ENCODE data around the gene SIRT3.
A peak's percentile ranks its signal among the peaks of the same experiment; 100 is the strongest.
"Not testable (repeated sequence)": the region's sequence is repeated elsewhere in the genome, so short reads cannot be mapped to it uniquely, and the experiment has no call there.

Gene SIRT3

GRCh38 chr11:238346-238745 lies 2.2 kb upstream of the SIRT3 start:
- DNase-seq = not testable (repeated sequence)

GRCh38 chr11:236774-237767 lies 929 bp upstream of the SIRT3 start, which contains the start of gene PSMD13:
PSMD13 (plus strand) TSS chr11:236976; CDS start chr11:237050, 74 bp downstream.
- DNase-seq = peak; percentile 82

- no peak for DNase-seq
Observed at GRCh38 chr11:235609-235996, 539 bp downstream of the SIRT3 start.

GRCh38 chr11:235180-235579 lies 962 bp downstream of the SIRT3 start:
- no peak for DNase-seq

GRCh38 chr11:232783-233565 lies 3.2 kb downstream of the SIRT3 start:
- DNase-seq = no peak

DNA sequence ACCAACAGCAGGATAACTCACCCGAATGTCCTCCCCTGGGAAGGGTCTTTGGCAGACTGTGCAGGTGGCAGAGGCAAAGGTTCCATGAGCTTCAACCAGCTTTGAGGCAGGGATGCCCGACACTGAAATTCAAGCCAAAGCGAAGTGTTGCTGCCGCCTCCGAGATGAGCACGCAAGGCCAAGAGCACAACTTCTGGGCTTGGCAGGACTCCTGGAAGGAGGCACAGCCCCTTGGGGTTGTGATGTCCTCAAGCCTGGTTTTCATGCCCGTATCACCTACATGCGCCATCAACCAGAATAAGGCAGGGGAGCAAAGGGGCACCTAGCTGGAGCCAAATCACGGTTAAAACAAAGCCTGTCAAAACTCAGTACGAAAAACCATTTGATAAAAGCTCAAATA lies 5.7 kb downstream of the SIRT3 start:
- DNase-seq = no peak

GRCh38 chr11:227824-228379 lies 8.2 kb downstream of the SIRT3 start:
- no peak for DNase-seq

GRCh38 chr11:225734-226453 lies 10.2 kb downstream of the SIRT3 start:
- DNase-seq = no peak

DNA sequence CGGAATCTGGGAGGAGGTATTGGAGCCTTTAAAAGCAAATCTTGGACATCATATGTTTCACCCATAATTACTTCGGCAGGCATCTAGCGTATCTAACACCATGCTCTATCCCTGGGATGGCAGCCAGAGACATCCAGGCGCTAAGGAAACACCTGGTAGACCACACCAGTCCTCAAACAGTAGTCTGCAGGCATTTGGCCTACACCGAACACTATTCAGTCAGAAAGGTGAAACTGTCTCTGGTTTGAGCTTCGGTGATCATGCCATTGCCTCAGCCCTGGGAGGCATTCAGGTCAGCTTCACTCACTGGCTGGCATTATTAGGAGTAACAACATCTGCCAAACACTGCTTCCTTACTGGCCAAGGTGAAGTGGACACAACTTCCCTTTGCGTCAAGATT lies 11.7 kb downstream of the SIRT3 start:
- no peak for DNase-seq

GRCh38 chr11:223884-224283 lies 12.3 kb downstream of the SIRT3 start:
- DNase-seq = no peak

- no peak for DNase-seq
Observed at GRCh38 chr11:223026-223789, 12.9 kb downstream of the SIRT3 start.

DNA sequence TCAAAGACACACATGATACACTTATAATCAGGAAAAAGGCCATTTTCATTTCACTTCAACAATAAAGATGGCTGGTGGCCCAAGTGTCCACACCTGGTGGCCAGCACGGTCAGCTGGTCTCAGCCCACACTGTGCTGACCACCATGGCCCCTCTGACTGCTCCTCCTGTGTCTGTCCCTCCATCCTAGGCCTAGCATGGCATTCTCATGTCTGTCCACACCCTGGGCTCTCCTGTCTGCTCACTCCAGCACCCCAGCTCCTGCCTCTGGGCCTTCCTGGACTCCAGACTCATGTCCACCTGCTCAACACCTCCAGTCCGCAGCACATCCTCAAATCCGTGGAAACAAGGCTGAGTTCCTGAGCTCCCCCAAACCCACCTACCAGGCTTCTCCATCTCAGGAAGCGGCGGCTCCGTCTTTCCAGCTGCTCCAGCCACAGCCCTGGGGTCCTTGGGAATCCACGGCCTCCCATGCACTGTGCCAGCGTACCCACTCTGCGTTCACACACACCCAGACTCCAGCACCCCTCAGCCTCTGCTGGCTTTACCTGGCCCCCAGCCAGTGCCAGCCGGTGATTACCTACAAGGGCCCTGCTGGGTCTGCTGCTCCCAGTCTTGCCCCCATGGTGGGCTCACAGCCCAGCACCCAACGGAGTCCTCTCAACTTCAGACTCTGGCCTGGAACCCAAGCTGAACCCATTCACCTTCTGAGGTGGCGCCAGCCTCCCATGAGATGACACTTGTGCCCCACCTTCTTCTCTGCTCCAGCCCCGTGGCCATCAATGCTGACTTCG lies 13.9 kb downstream of the SIRT3 start:
- DNase-seq = no peak

- DNase-seq = no peak
Observed at GRCh38 chr11:221539-221938, 14.6 kb downstream of the SIRT3 start.

DNA sequence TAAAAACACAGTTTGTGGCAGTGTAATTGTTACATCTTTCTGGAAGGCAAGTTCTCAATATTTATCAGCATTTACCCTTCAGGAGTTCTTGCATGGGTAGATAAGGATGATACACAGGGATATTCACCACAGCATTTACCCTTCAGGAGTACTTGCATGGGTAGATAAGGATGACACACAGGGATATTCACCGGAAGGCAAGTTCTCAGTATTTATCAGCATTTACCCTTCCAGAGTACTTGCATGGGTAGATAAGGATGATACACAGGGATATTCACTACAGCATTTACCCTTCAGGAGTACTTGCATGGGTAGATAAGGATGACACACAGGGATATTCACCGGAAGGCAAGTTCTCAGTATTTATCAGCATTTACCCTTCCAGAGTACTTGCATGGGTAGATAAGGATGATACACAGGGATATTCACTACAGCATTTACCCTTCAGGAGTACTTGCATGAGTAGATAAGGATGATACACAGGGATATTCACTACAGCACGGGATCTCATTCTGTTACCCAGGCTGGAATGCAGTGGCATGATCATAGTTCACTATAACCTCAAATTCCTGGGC lies 15.4 kb downstream of the SIRT3 start:
- not testable (repeated sequence) for DNase-seq

DNA sequence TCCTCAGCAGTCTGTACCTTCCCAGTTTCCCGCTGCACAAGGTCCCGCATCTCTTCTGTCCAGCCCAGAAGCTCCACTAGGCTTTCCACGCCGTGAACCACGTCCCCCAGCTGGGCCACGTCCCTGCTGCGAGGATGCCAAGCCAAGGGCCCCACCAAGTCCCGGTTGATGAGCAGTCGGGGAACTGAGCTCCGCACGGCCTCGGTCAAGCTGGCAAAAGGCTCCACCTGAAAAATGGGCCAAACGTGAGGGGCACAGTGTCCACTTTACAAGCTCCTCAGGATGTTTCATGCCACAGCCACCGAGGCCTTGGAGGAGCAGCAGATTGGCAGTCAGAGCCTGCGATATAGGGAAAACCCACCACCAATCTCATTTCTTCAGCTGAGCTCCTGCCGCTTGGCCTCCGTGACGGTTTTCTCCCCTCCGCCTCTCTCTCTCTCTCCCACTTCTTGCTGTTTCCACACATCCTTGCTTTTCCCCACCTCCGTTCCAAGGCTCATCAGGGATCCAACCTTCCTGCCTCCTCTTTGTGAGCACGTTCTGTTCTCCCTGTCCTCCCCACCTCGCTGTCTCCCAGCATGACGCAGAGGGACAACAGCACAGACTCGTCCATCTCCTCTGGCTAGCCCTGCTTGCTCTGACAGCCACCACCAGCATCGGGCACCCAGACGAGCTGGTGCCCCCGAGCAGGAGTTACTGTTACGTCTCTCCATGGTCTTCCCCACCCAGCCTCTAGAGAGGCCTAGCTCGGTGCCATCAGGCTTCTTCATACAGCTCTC lies 17.1 kb downstream of the SIRT3 start:
- no peak for DNase-seq

DNA sequence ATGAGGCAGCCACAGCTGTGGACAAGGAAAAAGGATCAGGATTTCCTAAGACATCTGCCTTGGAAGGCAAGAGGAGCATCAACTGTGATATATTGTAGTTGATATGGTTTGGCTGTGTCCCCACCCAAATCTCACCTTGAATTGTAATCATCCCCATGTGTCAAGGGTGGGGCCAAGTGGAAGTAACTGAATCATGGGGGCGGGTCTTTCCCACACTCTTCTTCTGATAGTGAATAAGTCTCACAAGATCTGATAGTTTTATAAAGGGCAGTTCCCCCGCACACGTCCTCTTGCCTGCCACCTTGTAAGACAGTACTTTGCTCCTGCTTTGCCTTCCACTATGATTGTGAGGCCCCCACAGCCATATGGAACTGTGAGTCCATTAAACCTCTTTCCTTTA lies 18.4 kb downstream of the SIRT3 start:
- DNase-seq = no peak

- DNase-seq = no peak
Observed at GRCh38 chr11:216081-216974, 19.8 kb downstream of the SIRT3 start.

- DNase-seq = no peak
Observed at GRCh38 chr11:215581-216037, 20.5 kb downstream of the SIRT3 start.

DNA sequence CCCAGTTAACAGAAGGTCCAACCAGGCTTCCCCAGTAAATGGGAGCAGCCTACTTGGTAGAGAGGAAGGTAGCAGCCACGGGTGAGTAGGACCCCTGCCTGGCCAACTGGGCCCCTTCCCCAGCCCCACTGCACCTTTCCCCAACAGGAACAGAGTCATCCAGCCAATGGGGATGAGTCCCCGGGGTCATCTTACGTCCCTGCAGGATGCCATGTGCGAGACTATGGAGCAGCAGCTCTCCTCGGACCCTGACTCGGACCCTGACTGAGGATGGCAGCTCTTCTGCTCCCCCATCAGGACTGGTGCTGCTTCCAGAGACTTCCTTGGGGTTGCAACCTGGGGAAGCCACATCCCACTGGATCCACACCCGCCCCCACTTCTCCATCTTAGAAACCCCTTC lies 22.1 kb downstream of the SIRT3 start:
- no peak for DNase-seq

All from effector CD4-positive, alpha-beta T cell (primary cell).